ENCODE measurements around the gene TAOK3. TPM values are rescaled to one million over a fixed set of nuclear protein-coding genes. Genes with fewer than 3 reads are reported as not detected.

TAOK3 gene
- total and polyA plus RNA-seq, 2 of the 8 experiments (the other 6 are each of a cell fraction or from before 2014, with no cell fraction given): 5.2 to 9.3 TPM

DNA sequence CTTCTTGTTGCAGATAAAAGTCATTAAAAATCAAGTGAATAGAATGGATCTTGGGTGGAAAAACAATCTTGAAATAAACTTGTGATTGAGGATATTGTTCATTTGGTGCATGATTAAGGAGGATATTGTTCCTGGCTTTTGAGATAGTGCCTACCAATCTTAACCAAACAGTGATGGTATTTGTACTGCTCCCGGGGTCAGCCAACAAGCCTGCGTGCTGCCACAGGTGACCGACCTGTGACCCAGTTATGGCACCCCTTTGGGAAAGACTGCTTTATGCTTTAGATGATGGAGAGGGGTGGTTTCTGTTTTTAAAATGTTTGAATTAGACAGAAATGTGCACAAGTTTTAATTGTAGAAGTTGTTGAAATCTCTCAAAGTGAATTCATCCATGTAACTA, 45.2 kb upstream of the TAOK3 start:
- no peaks in the 10 kb centered on the region for H3K79me1 ChIP-seq (ENCODE audit: low read depth, low read length)
- no peaks in the 10 kb centered on the region for H3K9me3 ChIP-seq (ENCODE audit: insufficient read depth in 2 of 2, low read depth in 1 of 2, low read length in 1 of 2)
- 96% methylated on average over 3 of the region's 3 CpGs; no CpG with 5 or more reads in 1 of the 2 experiments for WGBS, 2 experiments (ENCODE audit: extremely low coverage in 1 of 2, insufficient coverage in 1 of 2, insufficient read length in 1 of 2, insufficient replicate concordance in 2 of 2, low coverage in 1 of 2, low lambda C conversion rate in 2 of 2, missing lambda C conversion rate in 1 of 2)
- H4K5ac ChIP-seq (ENCODE audit: insufficient read length, low read depth, low read length): no peak overlapping the region
- H3K79me2 ChIP-seq (ENCODE audit: control insufficient read depth in 1 of 2, insufficient read depth in 2 of 2, low read length in 2 of 2): no peaks in the 10 kb centered on the region
- H3K36me3 ChIP-seq (ENCODE audit: control insufficient read depth in 2 of 4, insufficient read depth in 4 of 4, low read length in 3 of 4): peaks cover 4 to 39% (median 27%) of the 10 kb centered on the region in 4 experiments; a peak in 7 of 8 replicates
- H3K23ac ChIP-seq (ENCODE audit: insufficient read length): no peak overlapping the region
- no peak overlapping the region for H4K8ac ChIP-seq (ENCODE audit: extremely low read depth, insufficient read depth, low read length)
- no peak overlapping the region for H3K27ac ChIP-seq (ENCODE audit: low read depth, low read length)
- no peak overlapping the region for H2BK20ac ChIP-seq (ENCODE audit: low read length)
- POLR2A ChIA-PET (ENCODE audit: partially characterized antibody): no interaction called here
- H2BK15ac ChIP-seq (ENCODE audit: low read length): no peak overlapping the region
- no peak overlapping the region for H3K14ac ChIP-seq (ENCODE audit: insufficient read length)
- H3K27me3 ChIP-seq (replicated peaks in 1 of 4; ENCODE audit: control insufficient read depth in 3 of 4, extremely low read depth in 1 of 4, insufficient read depth in 3 of 4, low read length in 3 of 4): peaks cover 0 to 1% (median 0%) of the 10 kb centered on the region in 4 experiments; a peak in 1 of 7 replicates
- DNase-seq (ENCODE audit: low read depth in 1 of 2, low spot score in 2 of 2) (no peak), FAIRE-seq (no peak)
- H2BK120ac ChIP-seq (replicated peaks; ENCODE audit: low read depth, low read length): no peak overlapping the region
- H3K9ac ChIP-seq (replicated peaks in 1 of 4; ENCODE audit: extremely low read depth in 1 of 4, low read depth in 3 of 4, low read length in 3 of 4): no peak overlapping the region
- no peak overlapping the region for H2BK12ac ChIP-seq (ENCODE audit: low read depth, low read length)
- CTCF ChIA-PET (ENCODE audit: partially characterized antibody): interaction anchor here (0.6 to 1.7 kb wide), 2 partner anchors 13 to 1331 kb away, joined by 3 to 4 read pairs; no protein-coding TSS in a partner anchor
- H3K4me3 ChIP-seq (ENCODE audit: extremely low read depth in 1 of 4, insufficient read depth in 2 of 4, low read depth in 3 of 4, low read length in 4 of 4): no peak overlapping the region
- no peak overlapping the region for H3K4ac ChIP-seq (replicated peaks; ENCODE audit: insufficient read length, low read depth, low read length)
- no peak overlapping the region for H3K56ac ChIP-seq (replicated peaks; ENCODE audit: insufficient read length, low read depth, low read length)
- no peak overlapping the region for H3K18ac ChIP-seq (ENCODE audit: extremely low read depth, low read length)
- H3K4me2 ChIP-seq (ENCODE audit: insufficient read depth in 1 of 2, low read depth in 2 of 2, low read length in 2 of 2): no peak overlapping the region
- no peak overlapping the region for H2AFZ ChIP-seq (ENCODE audit: low read length)
- H2BK5ac ChIP-seq (ENCODE audit: low read depth, low read length): no peak overlapping the region
- peaks cover 0 to 3% of the 10 kb centered on the region in 2 experiments for H4K20me1 ChIP-seq (replicated peaks in 1 of 2; ENCODE audit: control insufficient read depth in 1 of 2, insufficient read depth in 2 of 2, low read length in 2 of 2)
- no peak overlapping the region for H2AK5ac ChIP-seq (ENCODE audit: low read depth, low read length)
- H3K23me2 ChIP-seq (ENCODE audit: low read depth, low read length): no peaks in the 10 kb centered on the region
- no peaks in the 10 kb centered on the region for H3K4me1 ChIP-seq (replicated peaks in 1 of 4; ENCODE audit: control insufficient read depth in 3 of 4, insufficient read depth in 4 of 4, low read length in 3 of 4)
- no peak overlapping the region for H4K91ac ChIP-seq (replicated peaks; ENCODE audit: insufficient read length, low read length)
- TF ChIP-seq TBP (IDR thresholded peaks at IDR 0.05; ENCODE audit: low read depth, low read length): no peak
- no peak for TF ChIP-seq CTCF (IDR thresholded peaks at IDR 0.05; ENCODE audit: control extremely low read depth in 1 of 3, insufficient read depth in 1 of 3, low read depth in 1 of 3, low read length in 3 of 3)
- TF ChIP-seq BACH1 (IDR thresholded peaks at IDR 0.05; ENCODE audit: low read length): no peak
- TF ChIP-seq HDAC6 (IDR thresholded peaks at IDR 0.05; ENCODE audit: low read depth, low read length): no peak
- TF ChIP-seq, protein P1, sequence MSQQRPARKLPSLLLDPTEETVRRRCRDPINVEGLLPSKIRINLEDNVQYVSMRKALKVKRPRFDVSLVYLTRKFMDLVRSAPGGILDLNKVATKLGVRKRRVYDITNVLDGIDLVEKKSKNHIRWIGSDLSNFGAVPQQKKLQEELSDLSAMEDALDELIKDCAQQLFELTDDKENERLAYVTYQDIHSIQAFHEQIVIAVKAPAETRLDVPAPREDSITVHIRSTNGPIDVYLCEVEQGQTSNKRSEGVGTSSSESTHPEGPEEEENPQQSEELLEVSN (IDR thresholded peaks at IDR 0.05): no peak
- no peak for TF ChIP-seq POLR2AphosphoS5 (IDR thresholded peaks at IDR 0.05; ENCODE audit: low read depth, low read length)
- TF ChIP-seq POU5F1 (IDR thresholded peaks at IDR 0.05; ENCODE audit: low read depth, low read length): no peak
- TF ChIP-seq KDM1A (IDR thresholded peaks at IDR 0.05; ENCODE audit: borderline replicate concordance, low read length): no peak
- TF ChIP-seq TAF1 (IDR thresholded peaks at IDR 0.05; ENCODE audit: low read depth, low read length): no peak
- no peak for TF ChIP-seq RFX5 (IDR thresholded peaks at IDR 0.05; ENCODE audit: borderline replicate concordance, low read depth, low read length)
- no peak for TF ChIP-seq CTBP2 (IDR thresholded peaks at IDR 0.05; ENCODE audit: borderline replicate concordance, insufficient read depth, insufficient read length, low read length)
